HTR-8/SVneo (cell line): ENCODE data around the gene CNTNAP2.

Experiments
- DNase-seq: peaks from one replicate; pipeline ENCODE4 v3.0.0; 2011; ENCODE audit warnings: low spot score, mixed read lengths; ENCODE audit not compliant: insufficient read length
- FAIRE-seq: peaks from 2 replicates; lab custom pipeline; 2011; peaks lifted over from hg19 to GRCh38; lab: Jason Lieb, UNC

Gene CNTNAP2

GRCh38 chr7:146405737-146406136 is 289.1 kb downstream of the CNTNAP2 start:
- DNase-seq (no peak), FAIRE-seq (no peak)

GRCh38 chr7:146411975-146412374 is 295.4 kb downstream of the CNTNAP2 start:
- no peak for DNase-seq
- no peak for FAIRE-seq

GRCh38 chr7:146412781-146413180 is 296.2 kb downstream of the CNTNAP2 start:
- FAIRE-seq (no peak), DNase-seq (no peak)

GRCh38 chr7:146414373-146414772 is 297.8 kb downstream of the CNTNAP2 start:
- FAIRE-seq (no peak), DNase-seq (no peak)

- no peak for FAIRE-seq
- no peak for DNase-seq
Measured at GRCh38 chr7:146414937-146415336, 298.3 kb downstream of the CNTNAP2 start.

- FAIRE-seq (no peak), DNase-seq (no peak)
Measured at GRCh38 chr7:146417176-146417575, 300.6 kb downstream of the CNTNAP2 start.

- DNase-seq: no peak
- no peak for FAIRE-seq
Measured at GRCh38 chr7:146423446-146423845, 306.8 kb downstream of the CNTNAP2 start.

GRCh38 chr7:146424084-146424483 is 307.5 kb downstream of the CNTNAP2 start:
- no peak for FAIRE-seq
- no peak for DNase-seq

GRCh38 chr7:146433501-146433900 is 316.9 kb downstream of the CNTNAP2 start:
- DNase-seq: no peak
- FAIRE-seq: no peak

- no peak for DNase-seq
- no peak for FAIRE-seq
Measured at GRCh38 chr7:146443102-146443501, 326.5 kb downstream of the CNTNAP2 start.

- FAIRE-seq (no peak), DNase-seq (no peak)
Measured at GRCh38 chr7:146449625-146450024, 333.0 kb downstream of the CNTNAP2 start.

- no peak for FAIRE-seq
- no peak for DNase-seq
Measured at GRCh38 chr7:146455091-146455655, 338.6 kb downstream of the CNTNAP2 start.

- no peak for FAIRE-seq
- no peak for DNase-seq
Measured at GRCh38 chr7:146479040-146479439, 362.4 kb downstream of the CNTNAP2 start.

GRCh38 chr7:146486519-146486918 is 369.9 kb downstream of the CNTNAP2 start:
- FAIRE-seq: no peak
- no peak for DNase-seq

GRCh38 chr7:146492017-146492416 is 375.4 kb downstream of the CNTNAP2 start:
- FAIRE-seq (no peak), DNase-seq (no peak)

- DNase-seq (no peak), FAIRE-seq (no peak)
Measured at GRCh38 chr7:146494952-146495596, 378.5 kb downstream of the CNTNAP2 start.

GRCh38 chr7:146496657-146497056 is 380.1 kb downstream of the CNTNAP2 start:
- DNase-seq (no peak), FAIRE-seq (no peak)

- DNase-seq (no peak), FAIRE-seq (no peak)
Measured at GRCh38 chr7:146499970-146500369, 383.4 kb downstream of the CNTNAP2 start.

- FAIRE-seq: no peak
Measured at GRCh38 chr7:146503844-146504243, 387.2 kb downstream of the CNTNAP2 start.

GRCh38 chr7:146510088-146510680 is 393.6 kb downstream of the CNTNAP2 start:
- FAIRE-seq (no peak), DNase-seq (no peak)

More at GRCh38 chr7:146503844-146504243, 387.2 kb downstream of the CNTNAP2 start:
- no peak for DNase-seq

GRCh38 chr7:146514304-146514703 is 397.7 kb downstream of the CNTNAP2 start:
- DNase-seq: no peak
- no peak for FAIRE-seq

GRCh38 chr7:146528581-146528980 is 412.0 kb downstream of the CNTNAP2 start:
- DNase-seq (no peak), FAIRE-seq (no peak)
